ENCODE measurements around the gene ARHGEF28.

Gene ARHGEF28

GRCh38 chr5:73808911-73809310 is 182.9 kb downstream of the ARHGEF28 start:
- Histone ChIP-seq H3K9me3 (ENCODE audit: insufficient read depth, low read length, severe bottlenecking) (no peaks in the 10 kb centered on the region), H3K4me3 (ENCODE audit: low read depth in 1 of 2, low read length in 2 of 2) (no peak overlapping the region), H2AFZ (ENCODE audit: low read depth, low read length) (no peak overlapping the region), H3K4me1 (ENCODE audit: insufficient read depth, low read length) (no peaks in the 10 kb centered on the region), H3K9ac (ENCODE audit: low read depth, low read length) (no peak overlapping the region), H3K4me2 (ENCODE audit: insufficient read depth, low read length) (no peak overlapping the region), H3K79me2 (ENCODE audit: insufficient read depth, low read length) (no peaks in the 10 kb centered on the region), H3K27ac (ENCODE audit: low read length) (no peak overlapping the region), H3K36me3 (ENCODE audit: insufficient read depth, low read length) (no peaks in the 10 kb centered on the region), H3K27me3 (ENCODE audit: insufficient read depth, low read length, poor library complexity) (no peaks in the 10 kb centered on the region), H4K20me1 (ENCODE audit: insufficient read depth, low read length) (no peaks in the 10 kb centered on the region)
- TF ChIP-seq CTCF (IDR thresholded peaks at IDR 0.05; ENCODE audit: borderline replicate concordance, extremely low read depth, low read length, poor library complexity, severe bottlenecking) (no peak), EZH2 (IDR thresholded peaks at IDR 0.05; ENCODE audit: borderline replicate concordance, low read depth, low read length, severe bottlenecking) (no peak)
- DNase-seq, result no peak
- ATAC-seq (ENCODE audit: insufficient read depth, low read depth), result no peak

GRCh38 chr5:73810429-73810828 is 184.4 kb downstream of the ARHGEF28 start:
- Histone ChIP-seq H3K4me3 (ENCODE audit: low read depth in 1 of 2, low read length in 2 of 2) (no peak overlapping the region), H3K79me2 (ENCODE audit: insufficient read depth, low read length) (no peaks in the 10 kb centered on the region), H3K4me2 (ENCODE audit: insufficient read depth, low read length) (no peak overlapping the region), H3K36me3 (ENCODE audit: insufficient read depth, low read length) (no peaks in the 10 kb centered on the region), H3K9ac (ENCODE audit: low read depth, low read length) (no peak overlapping the region), H3K27me3 (ENCODE audit: insufficient read depth, low read length, poor library complexity) (no peaks in the 10 kb centered on the region), H4K20me1 (ENCODE audit: insufficient read depth, low read length) (no peaks in the 10 kb centered on the region), H3K4me1 (ENCODE audit: insufficient read depth, low read length) (no peaks in the 10 kb centered on the region), H3K9me3 (ENCODE audit: insufficient read depth, low read length, severe bottlenecking) (no peaks in the 10 kb centered on the region), H2AFZ (ENCODE audit: low read depth, low read length) (no peak overlapping the region), H3K27ac (ENCODE audit: low read length) (no peak overlapping the region)
- no peak for TF ChIP-seq EZH2 (IDR thresholded peaks at IDR 0.05; ENCODE audit: borderline replicate concordance, low read depth, low read length, severe bottlenecking)
- TF ChIP-seq CTCF (IDR thresholded peaks at IDR 0.05; ENCODE audit: borderline replicate concordance, extremely low read depth, low read length, poor library complexity, severe bottlenecking), result no peak
- DNase-seq, result no peak
- no peak for ATAC-seq (ENCODE audit: insufficient read depth, low read depth)

GRCh38 chr5:73812457-73812856 is 186.5 kb downstream of the ARHGEF28 start:
- Histone ChIP-seq H3K4me2 (ENCODE audit: insufficient read depth, low read length) (no peak overlapping the region), H3K4me1 (ENCODE audit: insufficient read depth, low read length) (no peaks in the 10 kb centered on the region), H2AFZ (ENCODE audit: low read depth, low read length) (no peak overlapping the region), H3K9ac (ENCODE audit: low read depth, low read length) (no peak overlapping the region), H3K27me3 (ENCODE audit: insufficient read depth, low read length, poor library complexity) (no peaks in the 10 kb centered on the region), H3K4me3 (ENCODE audit: low read depth in 1 of 2, low read length in 2 of 2) (no peak overlapping the region), H3K36me3 (ENCODE audit: insufficient read depth, low read length) (no peaks in the 10 kb centered on the region), H3K79me2 (ENCODE audit: insufficient read depth, low read length) (no peaks in the 10 kb centered on the region), H3K9me3 (ENCODE audit: insufficient read depth, low read length, severe bottlenecking) (no peaks in the 10 kb centered on the region), H3K27ac (ENCODE audit: low read length) (no peak overlapping the region), H4K20me1 (ENCODE audit: insufficient read depth, low read length) (no peaks in the 10 kb centered on the region)
- DNase-seq, result no peak
- no peak for ATAC-seq (ENCODE audit: insufficient read depth, low read depth)
- TF ChIP-seq CTCF (IDR thresholded peaks at IDR 0.05; ENCODE audit: borderline replicate concordance, extremely low read depth, low read length, poor library complexity, severe bottlenecking) (no peak), EZH2 (IDR thresholded peaks at IDR 0.05; ENCODE audit: borderline replicate concordance, low read depth, low read length, severe bottlenecking) (no peak)

Data from DND-41 (cell line).